ENCODE results near the gene SLC25A33. TPM values are rescaled to one million over a fixed set of nuclear protein-coding genes. Genes with fewer than 3 reads are reported as not detected.

SLC25A33 gene
- total RNA-seq, 6 donors from 2014 or later = 2.1 to 13.2 (median 4.6) TPM

DNA sequence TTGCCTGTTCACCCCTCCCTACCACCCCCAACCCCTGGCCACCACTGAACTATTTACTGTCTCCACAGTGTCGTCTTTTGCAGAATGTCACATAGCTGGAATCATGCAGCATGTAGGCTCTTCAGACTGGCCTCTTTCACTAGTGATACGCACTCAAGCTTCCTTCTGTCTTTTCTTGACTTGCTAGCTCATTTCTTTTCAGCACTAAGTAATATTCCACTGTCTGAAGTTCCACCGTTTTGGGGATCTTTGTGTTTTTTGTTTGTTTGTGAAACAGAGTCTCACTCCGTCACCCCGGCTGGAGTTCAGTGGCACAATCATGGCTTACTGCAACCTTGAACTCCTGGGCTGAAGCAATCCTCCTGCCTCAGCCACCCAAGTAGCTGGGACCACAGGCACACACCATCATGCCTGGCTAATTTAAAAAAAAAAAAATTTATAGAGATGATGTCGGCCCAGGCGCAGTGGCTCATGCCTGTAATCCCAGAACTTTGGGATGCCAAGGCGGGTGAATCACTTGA, 43.4 kb upstream of the SLC25A33 start:
- no peaks in the 10 kb centered on the region for H3K27me3 ChIP-seq
- DNase-seq (no peak), ATAC-seq (ENCODE audit: low FRiP score in 2 of 2) (no peak)
- H3K4me1 ChIP-seq = peaks cover 0 to 10% (median 8%) of the 10 kb centered on the region in 4 donors
- H3K4me3 ChIP-seq = no peak overlapping the region
- TF ChIP-seq EP300 (IDR thresholded peaks at IDR 0.05) (no peak), POLR2AphosphoS5 (IDR thresholded peaks at IDR 0.05) (no peak), POLR2A (IDR thresholded peaks at IDR 0.05) (no peak)
- TF ChIP-seq, protein P1, sequence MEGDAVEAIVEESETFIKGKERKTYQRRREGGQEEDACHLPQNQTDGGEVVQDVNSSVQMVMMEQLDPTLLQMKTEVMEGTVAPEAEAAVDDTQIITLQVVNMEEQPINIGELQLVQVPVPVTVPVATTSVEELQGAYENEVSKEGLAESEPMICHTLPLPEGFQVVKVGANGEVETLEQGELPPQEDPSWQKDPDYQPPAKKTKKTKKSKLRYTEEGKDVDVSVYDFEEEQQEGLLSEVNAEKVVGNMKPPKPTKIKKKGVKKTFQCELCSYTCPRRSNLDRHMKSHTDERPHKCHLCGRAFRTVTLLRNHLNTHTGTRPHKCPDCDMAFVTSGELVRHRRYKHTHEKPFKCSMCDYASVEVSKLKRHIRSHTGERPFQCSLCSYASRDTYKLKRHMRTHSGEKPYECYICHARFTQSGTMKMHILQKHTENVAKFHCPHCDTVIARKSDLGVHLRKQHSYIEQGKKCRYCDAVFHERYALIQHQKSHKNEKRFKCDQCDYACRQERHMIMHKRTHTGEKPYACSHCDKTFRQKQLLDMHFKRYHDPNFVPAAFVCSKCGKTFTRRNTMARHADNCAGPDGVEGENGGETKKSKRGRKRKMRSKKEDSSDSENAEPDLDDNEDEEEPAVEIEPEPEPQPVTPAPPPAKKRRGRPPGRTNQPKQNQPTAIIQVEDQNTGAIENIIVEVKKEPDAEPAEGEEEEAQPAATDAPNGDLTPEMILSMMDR (IDR thresholded peaks at IDR 0.05) = no peak
- no peaks in the 10 kb centered on the region for H3K9me3 ChIP-seq
- H3K36me3 ChIP-seq = no peaks in the 10 kb centered on the region
- no peak overlapping the region for H3K27ac ChIP-seq
- WGBS, 2 donors = 82 to 93% methylated on average over 8 of the region's 8 CpGs

- ATAC-seq (ENCODE audit: low FRiP score in 2 of 2) (no peak), DNase-seq (no peak)
- WGBS, 2 donors = 78 to 84% methylated on average over 17 of the region's 17 CpGs
- Histone ChIP-seq H3K27me3 (no peaks in the 10 kb centered on the region), H3K36me3 (no peaks in the 10 kb centered on the region), H3K4me3 (no peak overlapping the region), H3K27ac (no peak overlapping the region), H3K4me1 (no peaks in the 10 kb centered on the region), H3K9me3 (no peaks in the 10 kb centered on the region)
- TF ChIP-seq, protein P1 (IDR thresholded peaks at IDR 0.05) = no peak
- no peak for TF ChIP-seq EP300 (IDR thresholded peaks at IDR 0.05)
- TF ChIP-seq POLR2AphosphoS5 (IDR thresholded peaks at IDR 0.05) = no peak
- no peak for TF ChIP-seq POLR2A (IDR thresholded peaks at IDR 0.05)
These were observed 38.2 kb upstream of the SLC25A33 start for GRCh38 chr1:9500756-9501754.

DNA sequence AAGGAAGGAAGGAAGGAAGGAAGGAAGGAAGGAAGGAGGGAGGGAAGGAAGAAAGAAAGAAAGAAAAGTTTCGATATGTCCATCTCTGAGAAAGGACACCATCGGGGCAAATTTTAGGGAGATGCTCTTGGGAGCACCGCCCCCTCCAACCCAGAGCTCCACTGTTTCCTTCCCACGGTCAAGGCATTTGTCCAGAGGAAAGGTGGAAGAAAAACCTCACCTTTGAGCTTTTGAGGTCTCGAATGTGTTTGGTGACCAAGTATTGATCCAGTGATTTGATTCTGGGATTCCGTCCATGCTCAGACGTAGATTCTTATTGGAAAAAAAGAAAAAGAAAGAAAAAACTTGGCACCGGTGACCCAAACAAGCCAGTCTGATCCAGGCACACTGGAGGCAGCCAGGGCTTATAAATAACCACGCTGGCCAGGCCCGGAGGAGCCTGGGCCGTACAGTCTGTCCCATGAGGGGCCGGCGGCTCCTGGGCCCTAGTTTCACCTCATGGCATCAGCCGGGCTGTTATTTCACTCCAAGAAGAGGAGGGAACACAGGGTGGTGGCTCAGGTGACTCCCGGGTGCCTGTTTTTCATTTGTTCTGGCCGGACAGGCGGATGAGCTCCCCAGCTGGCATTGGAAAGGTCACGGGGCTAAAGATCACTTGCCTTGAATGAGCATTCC, 36.1 kb upstream of the SLC25A33 start:
- TF ChIP-seq POLR2A (IDR thresholded peaks at IDR 0.05) = no peak
- TF ChIP-seq, protein P1 (IDR thresholded peaks at IDR 0.05) = no peak
- no peak for TF ChIP-seq EP300 (IDR thresholded peaks at IDR 0.05)
- no peak for TF ChIP-seq POLR2AphosphoS5 (IDR thresholded peaks at IDR 0.05)
- H3K27ac ChIP-seq = no peak overlapping the region
- ATAC-seq (ENCODE audit: low FRiP score in 2 of 2) = no peak
- no peak for DNase-seq
- no peak overlapping the region for H3K4me3 ChIP-seq
- H3K36me3 ChIP-seq = no peaks in the 10 kb centered on the region
- H3K4me1 ChIP-seq = no peaks in the 10 kb centered on the region
- no peaks in the 10 kb centered on the region for H3K9me3 ChIP-seq
- 75 to 78% methylated on average over 18 of the region's 18 CpGs for whole genome bisulfite sequencing, 2 donors
- H3K27me3 ChIP-seq = no peaks in the 10 kb centered on the region

- no peaks in the 10 kb centered on the region for H3K4me1 ChIP-seq
- no peak for DNase-seq
- WGBS, 2 donors = 75 to 85% methylated on average over 5 to 8 of the region's 8 CpGs
These were observed 34.1 kb upstream of the SLC25A33 start for GRCh38 chr1:9505143-9505542.

More at GRCh38 chr1:9505143-9505542, 34.1 kb upstream of the SLC25A33 start:
- no peak for TF ChIP-seq EP300 (IDR thresholded peaks at IDR 0.05)
- TF ChIP-seq, protein P1 (IDR thresholded peaks at IDR 0.05) = no peak
- TF ChIP-seq POLR2A (IDR thresholded peaks at IDR 0.05) = no peak
- TF ChIP-seq POLR2AphosphoS5 (IDR thresholded peaks at IDR 0.05) = no peak
- Histone ChIP-seq H3K27ac (no peak overlapping the region), H3K27me3 (no peaks in the 10 kb centered on the region), H3K4me3 (no peak overlapping the region), H3K36me3 (no peaks in the 10 kb centered on the region), H3K9me3 (no peaks in the 10 kb centered on the region)
- ATAC-seq (ENCODE audit: low FRiP score in 2 of 2) = no peak
